Endothelial cell of umbilical vein (primary cell): ENCODE measurements around the gene TXLNA. TPM values are rescaled to one million over a fixed set of nuclear protein-coding genes. Genes with fewer than 3 reads are reported as not detected.
"Not testable (repeated sequence)": the region's sequence is repeated elsewhere in the genome, so short reads cannot be mapped to it uniquely, and the experiment has no call there.

Source experiments
- Bru-seq: library from RNA; stranded (reverse); fragments of 400-500 nt; gene quantifications from one replicate; lab custom pipeline; 2021; lab: Mats Ljungman, UMichigan
- BruChase-seq, 2 experiments: library from RNA; stranded (reverse); fragments of 400-500 nt; gene quantifications; one replicate each; lab custom pipeline; 2021; lab: Mats Ljungman, UMichigan
- BruUV-seq: library from RNA; stranded (reverse); fragments of 400-500 nt; replicated peaks from 2 replicates; lab custom pipeline; 2021; lab: Mats Ljungman, UMichigan
- CTCF ChIA-PET: fragments of 300-600, 350-600 bp; sonication (Branson Sonifier 250); formaldehyde crosslinking; loops from one replicate; lab custom pipeline; 2021; ENCODE audit warnings: antibody characterized with exemption, inconsistent platforms; lab: Charles Lee
- POLR2A ChIA-PET: fragments of 300-600, 350-600 bp; sonication (Branson Sonifier 250); formaldehyde crosslinking; loops from one replicate; lab custom pipeline; 2021; ENCODE audit warnings: antibody characterized with exemption, inconsistent platforms; lab: Charles Lee
- DNase-seq: peaks from one replicate; pipeline ENCODE4 v3.0.0-alpha.2; 2011; ENCODE audit warnings: low read depth, low spot score
- FAIRE-seq: peaks from 2 replicates; lab custom pipeline; 2011; peaks lifted over from hg19 to GRCh38; lab: Jason Lieb, UNC
- H2AFZ ChIP-seq: 2 replicates; pipeline ENCODE4 v1.6.0; 2012; ENCODE audit warnings: low read depth, low read length, control low read depth, inconsistent platforms
- H3K27ac ChIP-seq: 2 replicates; pipeline ENCODE4 v1.5.1; 2011; ENCODE audit warnings: low read depth, mild to moderate bottlenecking, control low read depth, low read length, moderate library complexity; ENCODE audit not compliant: insufficient read depth
- H3K27me3 ChIP-seq, 2 experiments: 2 replicates each; pipeline versions ENCODE4 v1.6.0 to v1.6.1; 2011; ENCODE audit warnings: low read length in 2 of 2, mixed read lengths in 1 of 2; ENCODE audit not compliant: control insufficient read depth in 2 of 2, insufficient read depth in 2 of 2
- H3K36me3 ChIP-seq, 2 experiments: 2 replicates in 1 of 2; 3 replicates in 1 of 2; pipeline ENCODE4 v1.5.1; 2011; ENCODE audit warnings: low read length in 2 of 2, mild to moderate bottlenecking in 1 of 2, moderate library complexity in 1 of 2; ENCODE audit not compliant: control insufficient read depth in 2 of 2, insufficient read depth in 2 of 2; ENCODE audit errors: extremely low read depth in 1 of 2
- H3K4me1 ChIP-seq: 3 replicates; pipeline ENCODE4 v1.5.1; 2011; ENCODE audit warnings: mild to moderate bottlenecking, low read length; ENCODE audit not compliant: control insufficient read depth, insufficient read depth; ENCODE audit errors: extremely low read depth
- H3K4me2 ChIP-seq: 2 replicates; pipeline ENCODE4 v1.6.1; 2011; ENCODE audit warnings: low read length, control low read depth, mixed read lengths; ENCODE audit not compliant: insufficient read depth
- H3K4me3 ChIP-seq, 3 experiments: fragments of 200-600 bp in 1 of 3; sonication (generic), shearing (Covaris generic) in 1 of 3; replicated peaks in 1 of 3; 2 replicates each; pipeline ENCODE4 v1.5.1; 2011 to 2016; ENCODE audit warnings: control low read depth in 3 of 3, low read length in 3 of 3, mild to moderate bottlenecking in 2 of 3, inconsistent platforms in 1 of 3, low read depth in 1 of 3, moderate library complexity in 1 of 3; ENCODE audit not compliant: insufficient read depth in 1 of 3
- H3K79me2 ChIP-seq: 2 replicates; pipeline ENCODE4 v1.6.0; 2012; ENCODE audit warnings: low read length, inconsistent platforms; ENCODE audit not compliant: control insufficient read depth, insufficient read depth
- H3K9ac ChIP-seq: replicated peaks from 2 replicates; pipeline ENCODE3; 2011; ENCODE audit warnings: low read length, control low read depth; ENCODE audit not compliant: insufficient read depth; ENCODE audit errors: extremely low read depth
- H3K9me1 ChIP-seq: replicated peaks from 3 replicates; pipeline ENCODE4 v1.6.0; 2011; ENCODE audit warnings: mild to moderate bottlenecking, low read length; ENCODE audit not compliant: control insufficient read depth, insufficient read depth; ENCODE audit errors: extremely low read depth
- H3K9me3 ChIP-seq: replicated peaks from 2 replicates; pipeline ENCODE4 v1.5.1; 2012; ENCODE audit warnings: low read length, inconsistent platforms; ENCODE audit not compliant: control insufficient read depth, insufficient read depth
- H4K20me1 ChIP-seq: replicated peaks from 2 replicates; pipeline ENCODE3; 2011; ENCODE audit warnings: mild to moderate bottlenecking, low read length; ENCODE audit not compliant: control insufficient read depth, insufficient read depth; ENCODE audit errors: extremely low read depth
- EZH2 ChIP-seq: IDR thresholded peaks from 2 replicates; pipeline ENCODE4 v1.6.1; 2012; ENCODE audit warnings: borderline replicate concordance, low read depth, mild to moderate bottlenecking, moderate library complexity, low read length, inconsistent platforms; ENCODE audit not compliant: severe bottlenecking
- FOS ChIP-seq: IDR thresholded peaks from 2 replicates; pipeline ENCODE4 v1.6.1; 2011; ENCODE audit warnings: mild to moderate bottlenecking, low read length, moderate library complexity, borderline replicate concordance; ENCODE audit not compliant: insufficient read depth
- GATA2 ChIP-seq: IDR thresholded peaks from 2 replicates; pipeline ENCODE4 v1.7.0; 2011; ENCODE audit warnings: low read depth, mild to moderate bottlenecking, moderate library complexity, mixed read lengths, low read length; ENCODE audit not compliant: insufficient read length, insufficient read depth
- JUN ChIP-seq: IDR thresholded peaks from 2 replicates; pipeline ENCODE4 v1.6.1; 2011; ENCODE audit warnings: borderline replicate concordance, low read depth; ENCODE audit not compliant: insufficient read length, insufficient read depth
- MAX ChIP-seq: IDR thresholded peaks from 2 replicates; pipeline ENCODE4 v1.6.1; 2011; ENCODE audit not compliant: insufficient read depth, insufficient read length
- MYC ChIP-seq: IDR thresholded peaks from one replicate; pipeline ENCODE4 v1.6.1; 2011; ENCODE audit warnings: mild to moderate bottlenecking, low read depth, low read length
- POLR2A ChIP-seq: IDR thresholded peaks from 2 replicates; pipeline ENCODE4 v1.6.1; 2012; ENCODE audit warnings: low read depth, mild to moderate bottlenecking, control low read depth, low read length
- POLR2AphosphoS5 ChIP-seq: IDR thresholded peaks from 2 replicates; pipeline ENCODE4 v1.6.1; 2012; ENCODE audit warnings: low read depth, mild to moderate bottlenecking, control low read depth, low read length, moderate library complexity; ENCODE audit not compliant: insufficient read depth
- dilution Hi-C: fragments of 300-500 bp; cut with MboI; formaldehyde crosslinking; loops from one replicate; pipeline ENCODE4 v1.15.0; 2019; ENCODE audit warnings: low sequenced_read_pairs; ENCODE audit not compliant: extremely low pct_ligation_motif_present
- intact Hi-C: fragments of 100-400 bp; cut with micrococcal nuclease; formaldehyde crosslinking; loops from one replicate; pipeline ENCODE4 v1.10.0; 2022
- long read RNA-seq: library from polyadenylated mRNA; stranded (forward); transcript quantifications from one replicate; pipeline ENCODE4 v2.0.0, GENCODE V29; 2021
- polyA minus RNA-seq, 3 experiments: library from RNA; depleted of rRNA, polyadenylated mRNA; stranded (reverse); fragments of >200 nt; gene quantifications; 1 replicate in 1 of 3; 2 replicates in 2 of 3; pipeline ENCODE4 v1.2.3, GENCODE V29; 2011
- polyA plus RNA-seq, 4 experiments: library from polyadenylated mRNA; depleted of rRNA in 3 of 4; stranded (reverse) in 3 of 4; unstranded in 1 of 4; fragments of >200 nt; gene quantifications; 2 replicates each; pipeline versions ENCODE4 v1.2.1 to v1.2.3, GENCODE V29; 2011 to 2012; ENCODE audit warnings: missing spikeins in 1 of 4
- total RNA-seq: library from RNA; stranded (reverse); gene quantifications from 2 replicates; pipeline ENCODE4 v1.2.3, GENCODE V29; 2021
- TF ChIP-seq, protein P1 (sequence below), 2 donors: IDR thresholded peaks; 1 replicate in 1 of 2; 2 replicates in 1 of 2; pipeline ENCODE4 v1.5.1; 2011; ENCODE audit warnings: low read length in 2 of 2, mild to moderate bottlenecking in 2 of 2, moderate library complexity in 2 of 2, control low read depth in 1 of 2, inconsistent platforms in 1 of 2, low read depth in 1 of 2; ENCODE audit not compliant: insufficient read depth in 1 of 2; ENCODE audit errors: extremely low read depth in 1 of 2

Gene TXLNA
- total RNA-seq = 64.3 and 69.4 TPM in 2 replicates
- polyA plus RNA-seq = 41.8 and 44.6 TPM in 2 replicates
- 38.8 and 39.7 TPM in 2 replicates for polyA plus RNA-seq (2011; cell fraction: cytosol; rRNA removed)
- 54.9 and 57.9 TPM in 2 replicates for polyA plus RNA-seq (2011; cell fraction: nucleus; rRNA removed)
- 27.5 and 29.5 TPM in 2 replicates for polyA plus RNA-seq (2012)
- polyA minus RNA-seq = 64.5 and 73.1 TPM in 2 replicates
- 22.0 TPM for polyA minus RNA-seq (2011; cell fraction: cytosol; rRNA and poly(A)+ RNA removed)
- polyA minus RNA-seq (2011; cell fraction: nucleus; rRNA and poly(A)+ RNA removed) = 18.5 and 23.3 TPM in 2 replicates
- Bru-seq, nascent RNA = percentile 83 among the genes with signal in this experiment
- percentile 97 among the genes with signal in this experiment for BruChase-seq, experiment 1, labeled RNA remaining after a 6-hour chase
- BruChase-seq, experiment 2, labeled RNA remaining after a 2-hour chase = percentile 96 among the genes with signal in this experiment
- long read RNA-seq, full-length matches to known transcripts = 20 of 79 reads
- long read RNA-seq, partial matches to known transcripts = 53 of 79 reads
- long read RNA-seq, other reads (novel, unspliced or antisense) = 6 of 79 reads

GRCh38 chr1:32179443-32180185 is at the start of gene TXLNA:
Gene TXLNA (plus strand): TSS chr1:32179675. CDS start chr1:32180346, 671 bp downstream.
- Histone ChIP-seq H4K20me1 (no peaks in the 10 kb centered on the region), H3K9me3 (no peaks in the 10 kb centered on the region), H3K9me1 (no peaks in the 10 kb centered on the region), H3K36me3 (peaks cover 5 to 12% of the 10 kb centered on the region in 2 experiments), H3K27me3 (no peaks in the 10 kb centered on the region), H3K9ac (peak within 1 kb of the TSS; percentile 95), H3K4me1 (peaks cover 22% of the 10 kb centered on the region), H3K79me2 (peaks cover 39% of the 10 kb centered on the region), H3K4me2 (peak within 1 kb of the TSS; percentile 96), H2AFZ (peak within 1 kb of the TSS; percentile 83), H3K27ac (peak within 1 kb of the TSS; percentile 88), H3K4me3 (peak within 1 kb of the TSS; percentile 53 to 90 (median 89))
- ChIA-PET CTCF (interaction anchor here (0.5 to 2.3 kb wide), 6 partner anchors 14 to 136 kb away, joined by 3 to 13 read pairs (median 3); partner anchors contain the start of gene KPNA6), POLR2A (interaction anchor here (0.6 to 2.5 kb wide), 8 partner anchors 15 to 197 kb away, joined by 3 to 9 read pairs (median 4); partner anchors contain the start of genes CCDC28B, KHDRBS1, KPNA6 and MARCKSL1)
- dilution Hi-C loops = no loop called here
- BruUV-seq = no TSS peak
- peak; percentile 94 for DNase-seq
- intact Hi-C loops = loop anchor here (1.0 to 2.0 kb wide), 4 partner anchors 21 to 107 kb away; partner anchors contain the start of genes CCDC28B, KPNA6 and TMEM39B
- no peak for TF ChIP-seq MYC
- no peak for TF ChIP-seq FOS
- TF ChIP-seq EZH2 = no peak
- no peak for TF ChIP-seq GATA2
- TF ChIP-seq, protein P1, sequence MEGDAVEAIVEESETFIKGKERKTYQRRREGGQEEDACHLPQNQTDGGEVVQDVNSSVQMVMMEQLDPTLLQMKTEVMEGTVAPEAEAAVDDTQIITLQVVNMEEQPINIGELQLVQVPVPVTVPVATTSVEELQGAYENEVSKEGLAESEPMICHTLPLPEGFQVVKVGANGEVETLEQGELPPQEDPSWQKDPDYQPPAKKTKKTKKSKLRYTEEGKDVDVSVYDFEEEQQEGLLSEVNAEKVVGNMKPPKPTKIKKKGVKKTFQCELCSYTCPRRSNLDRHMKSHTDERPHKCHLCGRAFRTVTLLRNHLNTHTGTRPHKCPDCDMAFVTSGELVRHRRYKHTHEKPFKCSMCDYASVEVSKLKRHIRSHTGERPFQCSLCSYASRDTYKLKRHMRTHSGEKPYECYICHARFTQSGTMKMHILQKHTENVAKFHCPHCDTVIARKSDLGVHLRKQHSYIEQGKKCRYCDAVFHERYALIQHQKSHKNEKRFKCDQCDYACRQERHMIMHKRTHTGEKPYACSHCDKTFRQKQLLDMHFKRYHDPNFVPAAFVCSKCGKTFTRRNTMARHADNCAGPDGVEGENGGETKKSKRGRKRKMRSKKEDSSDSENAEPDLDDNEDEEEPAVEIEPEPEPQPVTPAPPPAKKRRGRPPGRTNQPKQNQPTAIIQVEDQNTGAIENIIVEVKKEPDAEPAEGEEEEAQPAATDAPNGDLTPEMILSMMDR (IDR thresholded peaks at IDR 0.05; ENCODE audit: extremely low read depth in 1 of 2, insufficient read depth in 1 of 2, low read depth in 1 of 2, low read length in 2 of 2) = peak in 1 of 2 donors; percentile 29
- TF ChIP-seq JUN = no peak
- no peak for TF ChIP-seq MAX
- peak; percentile 78 for TF ChIP-seq POLR2A
- peak; percentile 51 for TF ChIP-seq POLR2AphosphoS5
- peak; percentile 89 for FAIRE-seq

- H3K4me2 ChIP-seq = not testable (repeated sequence)
These were observed 45.6 kb upstream of the TXLNA start for GRCh38 chr1:32133950-32134280.

More at GRCh38 chr1:32133950-32134280, 45.6 kb upstream of the TXLNA start:
- peaks cover 62% of the 10 kb centered on the region for H3K79me2 ChIP-seq
- intact Hi-C loops, dilution Hi-C loops, H3K4me3 ChIP-seq, H3K4me1 ChIP-seq, H3K27ac ChIP-seq, H3K9me1 ChIP-seq, H3K9me3 ChIP-seq, H2AFZ ChIP-seq, H3K27me3 ChIP-seq, H3K36me3 ChIP-seq, H3K9ac ChIP-seq, BruUV-seq, H4K20me1 ChIP-seq, DNase-seq, FAIRE-seq, POLR2A ChIA-PET: not testable (repeated sequence)
- CTCF ChIA-PET = interaction anchor here (0.9 to 2.5 kb wide), 2 partner anchors 25 to 48 kb away, joined by 3 to 14 read pairs; partner anchors contain the start of gene KPNA6
